WTC11 (cell line): Measurements from ENCODE around the gene RRBP1.

Source experiments
- CREB1 ChIP-seq: sonication (generic); formaldehyde crosslinking; IDR thresholded peaks from 2 replicates; pipeline ENCODE4 v1.8.0; 2023; ENCODE audit warnings: mild to moderate bottlenecking, missing genetic modification reagents
- JUN ChIP-seq: sonication (generic); formaldehyde crosslinking; IDR thresholded peaks from 2 replicates; pipeline ENCODE4 v1.8.0; 2023; ENCODE audit warnings: mild to moderate bottlenecking, missing genetic modification reagents
- PRRX2 ChIP-seq: fragments of 250-450 bp; sonication (Bioruptor Pico); IDR thresholded peaks from 2 replicates; pipeline ENCODE4 v1.8.0; 2021; ENCODE audit warnings: mild to moderate bottlenecking
- SMAD3 ChIP-seq: sonication (generic); formaldehyde crosslinking; IDR thresholded peaks from 2 replicates; pipeline ENCODE4 v1.8.0; 2022; ENCODE audit warnings: missing genetic modification reagents, mild to moderate bottlenecking, borderline replicate concordance
- SP1 ChIP-seq: sonication (generic); formaldehyde crosslinking; conservative IDR thresholded peaks from 2 replicates; pipeline ENCODE4 v1.8.1; 2022; ENCODE audit warnings: missing genetic modification reagents
- TP53 ChIP-seq: sonication (generic); formaldehyde crosslinking; IDR thresholded peaks from 2 replicates; pipeline ENCODE4 v1.8.1; 2023; ENCODE audit warnings: mild to moderate bottlenecking, missing genetic modification reagents
- ZNF232 ChIP-seq: sonication (generic); formaldehyde crosslinking; IDR thresholded peaks from 2 replicates; pipeline ENCODE4 v1.8.0; 2022; ENCODE audit warnings: mild to moderate bottlenecking, missing genetic modification reagents
- TF ChIP-seq, protein P1 (sequence below): sonication (generic); formaldehyde crosslinking; IDR thresholded peaks from 2 replicates; pipeline ENCODE4 v1.8.1; 2023; ENCODE audit warnings: mild to moderate bottlenecking, missing genetic modification reagents, moderate library complexity
- TF ChIP-seq, protein P2 (sequence below): sonication (generic); formaldehyde crosslinking; IDR thresholded peaks from 2 replicates; pipeline ENCODE4 v1.8.1; 2022; ENCODE audit warnings: missing genetic modification reagents, borderline replicate concordance
- TF ChIP-seq, protein P3 (sequence below): sonication (generic); formaldehyde crosslinking; IDR thresholded peaks from 2 replicates; pipeline ENCODE4 v1.8.0; 2022; ENCODE audit warnings: mild to moderate bottlenecking, missing genetic modification reagents
- TF ChIP-seq, protein P4 (sequence below): fragments of 200-600 bp; IDR thresholded peaks from 2 replicates; pipeline ENCODE4 v1.8.0; 2022; ENCODE audit warnings: antibody characterized with exemption
- TF ChIP-seq, protein P5 (sequence below): sonication (generic); formaldehyde crosslinking; IDR thresholded peaks from 2 replicates; pipeline ENCODE4 v1.8.1; 2023; ENCODE audit warnings: mild to moderate bottlenecking, moderate library complexity, missing genetic modification reagents
- TF ChIP-seq, protein P6 (sequence below): sonication (generic); formaldehyde crosslinking; conservative IDR thresholded peaks from 2 replicates; pipeline ENCODE4 v1.8.1; 2022; ENCODE audit warnings: mild to moderate bottlenecking, missing genetic modification reagents
- TF ChIP-seq, protein P7 (sequence below): sonication (generic); formaldehyde crosslinking; IDR thresholded peaks from 2 replicates; pipeline ENCODE4 v1.8.0; 2023; ENCODE audit warnings: mild to moderate bottlenecking, missing genetic modification reagents

DNA sequence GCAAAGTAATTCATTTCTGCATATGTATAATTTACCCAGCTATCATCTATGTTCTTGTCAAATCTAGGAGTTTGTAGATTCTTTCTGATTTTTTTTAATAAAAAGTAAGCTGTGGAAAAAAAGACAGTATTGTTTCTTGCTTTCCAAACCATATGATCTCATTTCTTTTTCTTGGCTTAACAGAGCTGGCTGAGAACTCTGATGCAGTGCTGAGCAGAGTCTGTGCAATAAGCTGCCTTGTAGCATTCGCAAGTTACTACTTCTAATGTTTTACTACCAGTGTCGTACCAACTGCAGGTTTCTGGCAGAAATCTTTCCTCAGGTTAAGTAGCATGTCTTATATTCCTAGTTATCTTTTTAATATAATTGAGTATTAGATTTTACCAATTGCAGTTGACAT, 15.6 kb downstream of the RRBP1 start:
- TF ChIP-seq ZNF232 (CRISPR knock-in tag), result no peak
- TF ChIP-seq, protein P1, sequence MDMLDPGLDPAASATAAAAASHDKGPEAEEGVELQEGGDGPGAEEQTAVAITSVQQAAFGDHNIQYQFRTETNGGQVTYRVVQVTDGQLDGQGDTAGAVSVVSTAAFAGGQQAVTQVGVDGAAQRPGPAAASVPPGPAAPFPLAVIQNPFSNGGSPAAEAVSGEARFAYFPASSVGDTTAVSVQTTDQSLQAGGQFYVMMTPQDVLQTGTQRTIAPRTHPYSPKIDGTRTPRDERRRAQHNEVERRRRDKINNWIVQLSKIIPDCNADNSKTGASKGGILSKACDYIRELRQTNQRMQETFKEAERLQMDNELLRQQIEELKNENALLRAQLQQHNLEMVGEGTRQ (CRISPR knock-in tag), result no peak
- TF ChIP-seq SMAD3 (CRISPR knock-in tag), result no peak
- TF ChIP-seq, protein P2, sequence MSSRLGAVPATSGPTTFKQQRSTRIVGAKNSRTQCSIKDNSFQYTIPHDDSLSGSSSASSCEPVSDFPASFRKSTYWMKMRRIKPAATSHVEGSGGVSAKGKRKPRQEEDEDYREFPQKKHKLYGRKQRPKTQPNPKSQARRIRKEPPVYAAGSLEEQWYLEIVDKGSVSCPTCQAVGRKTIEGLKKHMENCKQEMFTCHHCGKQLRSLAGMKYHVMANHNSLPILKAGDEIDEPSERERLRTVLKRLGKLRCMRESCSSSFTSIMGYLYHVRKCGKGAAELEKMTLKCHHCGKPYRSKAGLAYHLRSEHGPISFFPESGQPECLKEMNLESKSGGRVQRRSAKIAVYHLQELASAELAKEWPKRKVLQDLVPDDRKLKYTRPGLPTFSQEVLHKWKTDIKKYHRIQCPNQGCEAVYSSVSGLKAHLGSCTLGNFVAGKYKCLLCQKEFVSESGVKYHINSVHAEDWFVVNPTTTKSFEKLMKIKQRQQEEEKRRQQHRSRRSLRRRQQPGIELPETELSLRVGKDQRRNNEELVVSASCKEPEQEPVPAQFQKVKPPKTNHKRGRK (CRISPR knock-in tag), result no peak
- TF ChIP-seq, protein P3, sequence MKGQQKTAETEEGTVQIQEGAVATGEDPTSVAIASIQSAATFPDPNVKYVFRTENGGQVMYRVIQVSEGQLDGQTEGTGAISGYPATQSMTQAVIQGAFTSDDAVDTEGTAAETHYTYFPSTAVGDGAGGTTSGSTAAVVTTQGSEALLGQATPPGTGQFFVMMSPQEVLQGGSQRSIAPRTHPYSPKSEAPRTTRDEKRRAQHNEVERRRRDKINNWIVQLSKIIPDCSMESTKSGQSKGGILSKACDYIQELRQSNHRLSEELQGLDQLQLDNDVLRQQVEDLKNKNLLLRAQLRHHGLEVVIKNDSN (CRISPR knock-in tag), result no peak
- TF ChIP-seq, protein P4, sequence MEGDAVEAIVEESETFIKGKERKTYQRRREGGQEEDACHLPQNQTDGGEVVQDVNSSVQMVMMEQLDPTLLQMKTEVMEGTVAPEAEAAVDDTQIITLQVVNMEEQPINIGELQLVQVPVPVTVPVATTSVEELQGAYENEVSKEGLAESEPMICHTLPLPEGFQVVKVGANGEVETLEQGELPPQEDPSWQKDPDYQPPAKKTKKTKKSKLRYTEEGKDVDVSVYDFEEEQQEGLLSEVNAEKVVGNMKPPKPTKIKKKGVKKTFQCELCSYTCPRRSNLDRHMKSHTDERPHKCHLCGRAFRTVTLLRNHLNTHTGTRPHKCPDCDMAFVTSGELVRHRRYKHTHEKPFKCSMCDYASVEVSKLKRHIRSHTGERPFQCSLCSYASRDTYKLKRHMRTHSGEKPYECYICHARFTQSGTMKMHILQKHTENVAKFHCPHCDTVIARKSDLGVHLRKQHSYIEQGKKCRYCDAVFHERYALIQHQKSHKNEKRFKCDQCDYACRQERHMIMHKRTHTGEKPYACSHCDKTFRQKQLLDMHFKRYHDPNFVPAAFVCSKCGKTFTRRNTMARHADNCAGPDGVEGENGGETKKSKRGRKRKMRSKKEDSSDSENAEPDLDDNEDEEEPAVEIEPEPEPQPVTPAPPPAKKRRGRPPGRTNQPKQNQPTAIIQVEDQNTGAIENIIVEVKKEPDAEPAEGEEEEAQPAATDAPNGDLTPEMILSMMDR, result no peak
- no peak for TF ChIP-seq PRRX2 (CRISPR knock-in tag)
- TF ChIP-seq, protein P5, sequence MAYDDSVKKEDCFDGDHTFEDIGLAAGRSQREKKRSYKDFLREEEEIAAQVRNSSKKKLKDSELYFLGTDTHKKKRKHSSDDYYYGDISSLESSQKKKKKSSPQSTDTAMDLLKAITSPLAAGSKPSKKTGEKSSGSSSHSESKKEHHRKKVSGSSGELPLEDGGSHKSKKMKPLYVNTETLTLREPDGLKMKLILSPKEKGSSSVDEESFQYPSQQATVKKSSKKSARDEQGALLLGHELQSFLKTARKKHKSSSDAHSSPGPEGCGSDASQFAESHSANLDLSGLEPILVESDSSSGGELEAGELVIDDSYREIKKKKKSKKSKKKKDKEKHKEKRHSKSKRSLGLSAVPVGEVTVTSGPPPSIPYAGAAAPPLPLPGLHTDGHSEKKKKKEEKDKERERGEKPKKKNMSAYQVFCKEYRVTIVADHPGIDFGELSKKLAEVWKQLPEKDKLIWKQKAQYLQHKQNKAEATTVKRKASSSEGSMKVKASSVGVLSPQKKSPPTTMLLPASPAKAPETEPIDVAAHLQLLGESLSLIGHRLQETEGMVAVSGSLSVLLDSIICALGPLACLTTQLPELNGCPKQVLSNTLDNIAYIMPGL (CRISPR knock-in tag), result no peak
- TF ChIP-seq CREB1 (CRISPR knock-in tag), result no peak
- no peak for TF ChIP-seq JUN
- TF ChIP-seq, protein P6, sequence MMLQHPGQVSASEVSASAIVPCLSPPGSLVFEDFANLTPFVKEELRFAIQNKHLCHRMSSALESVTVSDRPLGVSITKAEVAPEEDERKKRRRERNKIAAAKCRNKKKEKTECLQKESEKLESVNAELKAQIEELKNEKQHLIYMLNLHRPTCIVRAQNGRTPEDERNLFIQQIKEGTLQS (CRISPR knock-in tag), result no peak
- TF ChIP-seq, protein P7, sequence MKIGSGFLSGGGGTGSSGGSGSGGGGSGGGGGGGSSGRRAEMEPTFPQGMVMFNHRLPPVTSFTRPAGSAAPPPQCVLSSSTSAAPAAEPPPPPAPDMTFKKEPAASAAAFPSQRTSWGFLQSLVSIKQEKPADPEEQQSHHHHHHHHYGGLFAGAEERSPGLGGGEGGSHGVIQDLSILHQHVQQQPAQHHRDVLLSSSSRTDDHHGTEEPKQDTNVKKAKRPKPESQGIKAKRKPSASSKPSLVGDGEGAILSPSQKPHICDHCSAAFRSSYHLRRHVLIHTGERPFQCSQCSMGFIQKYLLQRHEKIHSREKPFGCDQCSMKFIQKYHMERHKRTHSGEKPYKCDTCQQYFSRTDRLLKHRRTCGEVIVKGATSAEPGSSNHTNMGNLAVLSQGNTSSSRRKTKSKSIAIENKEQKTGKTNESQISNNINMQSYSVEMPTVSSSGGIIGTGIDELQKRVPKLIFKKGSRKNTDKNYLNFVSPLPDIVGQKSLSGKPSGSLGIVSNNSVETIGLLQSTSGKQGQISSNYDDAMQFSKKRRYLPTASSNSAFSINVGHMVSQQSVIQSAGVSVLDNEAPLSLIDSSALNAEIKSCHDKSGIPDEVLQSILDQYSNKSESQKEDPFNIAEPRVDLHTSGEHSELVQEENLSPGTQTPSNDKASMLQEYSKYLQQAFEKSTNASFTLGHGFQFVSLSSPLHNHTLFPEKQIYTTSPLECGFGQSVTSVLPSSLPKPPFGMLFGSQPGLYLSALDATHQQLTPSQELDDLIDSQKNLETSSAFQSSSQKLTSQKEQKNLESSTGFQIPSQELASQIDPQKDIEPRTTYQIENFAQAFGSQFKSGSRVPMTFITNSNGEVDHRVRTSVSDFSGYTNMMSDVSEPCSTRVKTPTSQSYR (CRISPR knock-in tag), result no peak
- no peak for TF ChIP-seq TP53
- TF ChIP-seq SP1 (CRISPR knock-in tag), result no peak
